Measurements from ENCODE around the gene POLR2J.

POLR2J gene

DNA sequence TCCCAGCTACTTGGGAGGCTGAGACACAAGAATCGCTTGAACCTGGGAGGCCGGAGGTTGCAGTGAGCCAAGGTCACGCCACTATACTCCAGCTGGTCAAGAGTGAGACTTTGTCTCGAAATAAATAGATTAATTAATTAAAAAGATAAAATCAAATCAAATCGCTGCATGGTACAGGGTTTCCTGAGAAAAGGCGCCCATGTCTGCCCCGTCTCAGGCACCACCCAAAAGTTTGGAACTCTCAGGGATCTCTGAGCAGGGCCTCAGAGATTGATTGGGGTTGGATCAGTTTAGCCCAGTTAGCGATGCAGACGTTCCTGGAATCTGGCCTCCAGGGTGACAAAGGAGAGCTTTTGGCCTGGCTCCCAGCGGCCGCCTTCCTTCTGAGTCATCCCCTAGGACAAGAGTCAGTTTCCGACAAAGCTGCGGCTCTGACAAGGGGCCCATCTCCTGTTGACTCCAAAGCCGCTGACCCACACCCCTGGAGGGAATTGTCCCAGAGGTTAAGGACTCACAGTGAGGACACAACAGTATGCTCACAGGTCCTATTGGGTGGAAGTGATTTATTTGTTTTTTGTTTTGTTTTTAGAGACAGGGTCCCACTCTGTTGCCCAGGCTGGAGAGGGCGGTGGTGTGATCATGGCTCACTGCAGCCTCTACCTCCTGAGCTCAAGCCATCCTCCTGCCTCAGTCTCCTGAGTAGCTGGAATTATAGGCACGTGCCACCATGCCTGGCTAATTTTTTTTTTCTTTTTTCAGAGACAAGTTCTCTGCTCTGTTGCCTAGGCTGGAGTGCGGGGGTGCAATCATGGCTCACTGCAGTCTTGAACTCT lies 38.5 kb downstream of the POLR2J start:
- peak; percentile 94 for DNase-seq (ENCODE audit: low read depth, low spot score)

DNA sequence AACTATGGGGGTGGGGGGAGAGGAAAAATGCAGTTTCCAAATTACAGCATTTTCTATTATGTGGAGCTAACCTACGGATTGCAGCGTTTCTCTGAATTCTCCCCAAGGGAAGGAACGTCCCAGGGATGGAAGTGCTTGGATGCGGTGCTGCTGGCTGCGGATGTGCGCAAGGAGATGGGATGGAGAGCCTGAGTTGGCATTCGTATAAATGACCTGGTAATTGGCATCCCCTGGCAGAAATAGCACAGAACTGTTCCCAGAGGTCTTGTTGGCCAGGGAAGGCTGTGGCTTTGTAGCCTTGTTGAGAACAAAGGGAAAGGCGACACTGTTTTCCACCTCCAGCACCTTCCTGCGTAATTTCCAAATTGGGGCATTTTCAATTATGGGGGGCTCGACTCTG lies 42.6 kb downstream of the POLR2J start:
- DNase-seq (ENCODE audit: low read depth, low spot score), result no peak

DNA sequence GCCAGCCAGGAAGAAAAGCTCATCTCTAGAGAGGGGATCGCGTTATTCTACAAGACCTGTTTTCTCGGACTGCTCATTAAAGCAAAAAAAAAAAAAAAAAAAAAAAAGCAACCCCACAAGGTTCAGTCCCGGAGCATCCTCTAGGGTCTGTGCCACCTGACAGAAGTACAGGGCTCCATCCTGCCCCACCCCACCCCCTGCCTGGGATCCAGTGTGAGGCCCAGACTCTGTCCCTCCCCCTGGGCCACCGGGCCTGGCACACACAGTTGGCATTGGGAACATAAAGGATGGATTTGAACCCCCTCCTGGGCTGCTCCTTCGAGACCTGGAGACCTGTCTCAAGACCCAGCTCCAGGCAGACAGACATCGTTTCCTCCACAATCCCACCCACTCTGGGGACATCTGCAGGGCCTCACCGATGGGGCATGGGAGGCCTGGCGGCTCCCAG lies 44.7 kb downstream of the POLR2J start:
- DNase-seq (ENCODE audit: low read depth, low spot score), result no peak

DNA sequence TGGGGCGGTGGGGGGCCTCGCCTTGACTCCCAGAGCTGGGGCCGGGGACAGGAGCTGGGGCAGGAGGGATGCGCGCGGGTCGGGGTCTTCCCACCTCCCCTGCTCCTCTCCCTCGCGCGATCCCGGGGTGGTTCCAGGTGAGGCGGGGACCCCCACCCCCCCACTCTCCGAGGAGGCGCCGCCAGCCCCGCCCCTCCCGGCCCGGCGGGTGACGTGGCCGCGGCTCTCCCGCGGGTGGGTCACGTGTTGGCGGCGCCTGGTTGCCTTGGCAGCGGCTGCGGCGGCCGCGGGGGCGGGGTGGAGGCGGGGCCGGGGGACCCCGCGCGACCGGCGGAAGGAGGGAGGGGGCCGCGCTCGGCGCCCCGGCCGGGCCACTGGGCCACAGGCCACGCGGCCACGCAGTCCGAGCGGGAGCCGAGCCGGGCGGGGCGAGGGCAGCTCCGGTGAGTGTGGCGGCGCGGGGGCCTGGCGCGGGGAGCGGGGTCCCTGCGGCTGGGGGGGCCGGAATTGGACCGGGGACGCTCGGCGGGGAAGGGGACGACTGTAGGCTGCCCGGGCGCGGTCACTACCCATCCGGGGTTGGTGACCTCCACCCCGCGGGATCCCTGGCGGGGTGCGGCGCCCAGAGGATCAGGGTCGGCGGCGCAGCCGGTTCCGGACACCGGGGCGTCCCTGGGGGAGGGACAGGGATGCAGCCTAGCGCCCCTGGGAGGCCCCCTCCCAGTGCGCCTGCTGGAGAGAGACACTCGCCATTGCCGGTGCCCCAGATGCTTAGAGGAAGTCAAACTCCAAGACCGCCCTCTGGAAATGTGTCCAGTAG lies 45.3 kb downstream of the POLR2J start, which contains the start of gene ORAI2:
TSS of gene ORAI2 (plus strand) at position 357 of the 820 bp plus-strand sequence. CDS start 5,382 bp downstream, outside the sequence.
- peak; percentile 92 for DNase-seq (ENCODE audit: low read depth, low spot score)

DNA sequence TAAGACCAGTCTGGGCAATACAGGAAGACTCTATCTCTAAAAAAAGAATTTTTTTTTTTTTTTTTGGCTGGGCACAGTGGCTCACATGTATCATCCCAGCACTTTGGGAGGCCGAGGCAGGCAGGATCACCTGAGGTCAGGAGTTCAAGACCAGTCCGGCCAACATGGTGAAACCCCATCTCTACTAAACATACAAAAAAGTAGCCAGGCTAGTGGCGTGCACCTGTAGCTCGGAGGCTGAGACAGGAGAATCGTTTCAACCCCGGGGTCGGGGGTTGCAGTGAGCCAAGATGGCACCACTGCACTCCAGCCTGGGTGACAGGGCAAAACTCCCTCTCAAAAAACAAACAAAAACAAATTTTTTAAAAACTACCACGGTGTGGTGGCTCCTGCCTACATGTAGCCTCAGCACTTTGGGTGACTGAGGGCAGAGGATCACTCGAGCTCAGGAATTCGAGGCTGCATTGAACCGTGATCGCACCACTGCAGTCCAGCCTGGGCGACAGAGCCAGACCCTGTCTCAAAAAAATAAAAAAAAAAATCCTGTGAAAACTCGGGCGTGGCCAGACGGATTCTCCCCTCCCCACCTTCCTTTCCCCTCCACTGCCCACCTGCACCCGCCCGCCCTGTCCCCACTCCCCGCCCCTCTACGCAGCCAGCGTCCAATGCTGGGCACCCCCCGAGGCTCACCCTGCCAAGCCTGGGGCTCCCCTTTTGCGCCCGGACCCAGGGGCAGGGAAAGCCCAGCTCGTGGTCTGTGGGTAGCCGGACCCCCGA lies 46.1 kb downstream of the POLR2J start:
- DNase-seq (ENCODE audit: low read depth, low spot score), result peak; percentile 39

DNA sequence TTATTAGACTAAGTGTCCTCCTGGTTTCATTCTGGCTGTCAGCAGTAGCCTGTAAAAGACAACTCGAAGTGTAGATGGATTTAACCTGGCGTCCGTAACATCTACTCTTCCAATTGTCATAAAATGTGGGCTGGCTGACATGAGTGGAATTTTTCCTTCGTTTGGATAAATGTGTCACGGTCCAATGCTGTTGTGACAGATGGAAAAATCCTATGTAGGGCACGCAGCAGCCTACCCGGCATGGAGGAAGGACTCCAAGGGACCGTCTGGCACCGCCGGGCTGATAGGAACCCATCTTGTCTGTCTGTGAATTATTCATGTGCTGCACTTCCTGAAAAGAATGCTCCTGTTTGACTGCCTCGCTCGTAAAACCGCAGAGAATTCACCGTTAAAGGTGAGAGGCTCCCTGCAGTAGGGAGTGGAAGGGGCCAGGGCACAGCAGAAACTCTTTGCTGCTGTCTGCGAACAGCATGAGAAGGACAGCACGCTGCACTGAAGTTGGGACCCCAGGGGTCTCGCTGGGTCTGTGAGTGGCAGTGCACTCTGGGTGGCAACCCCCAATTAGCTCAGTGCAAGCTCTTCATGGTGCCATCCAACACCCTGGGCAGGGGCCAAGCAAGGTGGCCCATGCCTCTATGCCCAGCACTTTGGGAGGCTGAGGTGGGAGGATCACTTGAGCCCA lies 47.0 kb downstream of the POLR2J start:
- DNase-seq (ENCODE audit: low read depth, low spot score), result peak; percentile 32

DNA sequence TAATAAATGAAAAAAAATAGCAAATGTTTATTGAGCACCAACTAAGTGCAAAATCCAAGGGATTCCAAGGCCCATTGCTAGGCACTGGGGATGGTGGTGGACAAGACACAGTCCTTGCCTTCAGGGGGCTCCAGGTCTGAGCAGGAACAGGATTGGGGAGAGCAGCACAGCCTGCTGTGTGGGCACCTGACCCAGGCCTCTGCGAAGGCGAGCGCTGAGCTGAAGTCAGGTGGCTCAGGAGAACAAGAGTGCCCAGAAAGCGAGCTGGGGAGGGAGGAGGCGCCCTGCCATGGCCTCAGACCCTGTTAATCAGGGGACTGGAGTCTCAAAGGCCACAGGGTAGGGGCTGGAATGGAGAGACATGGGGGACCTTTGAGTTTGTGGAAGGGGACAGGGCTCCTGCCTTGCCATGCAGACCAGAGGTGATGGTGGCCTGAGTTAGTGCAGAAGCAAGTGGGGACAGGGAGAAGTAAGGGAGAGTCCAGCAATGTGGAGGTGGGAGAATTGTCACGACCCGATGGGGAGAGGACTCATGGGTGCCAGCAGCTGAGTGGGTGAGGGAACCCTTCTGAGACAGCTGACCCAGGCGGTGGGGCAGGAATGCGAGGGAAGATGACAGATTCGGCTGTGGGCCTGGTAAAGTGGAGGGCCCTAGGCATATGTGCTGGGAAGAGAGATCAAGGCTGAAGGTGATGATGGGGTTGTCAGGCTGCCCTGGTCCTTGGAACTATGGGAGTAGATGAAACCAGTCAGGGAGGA lies 49.4 kb downstream of the POLR2J start:
- DNase-seq (ENCODE audit: low read depth, low spot score), result no peak

DNA sequence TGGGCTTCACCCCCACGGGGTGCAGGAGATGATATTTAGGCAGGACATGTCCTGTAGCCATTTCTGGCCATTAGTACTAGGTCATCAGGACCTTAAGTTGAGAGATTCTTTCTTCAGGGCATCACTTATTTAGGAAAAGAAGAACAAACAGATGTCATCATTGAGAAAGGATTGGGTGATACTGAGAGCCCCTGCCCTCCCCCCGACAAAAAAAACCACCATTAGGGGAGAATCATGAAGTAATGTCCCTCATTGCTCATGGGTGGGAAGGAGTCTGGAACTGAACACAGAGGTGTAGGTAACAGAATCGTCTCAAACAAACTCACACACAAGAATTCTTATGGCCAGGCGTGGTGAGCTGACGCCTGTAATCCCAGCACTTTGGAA lies 51.7 kb downstream of the POLR2J start:
- no peak for DNase-seq (ENCODE audit: low read depth, low spot score)

DNA sequence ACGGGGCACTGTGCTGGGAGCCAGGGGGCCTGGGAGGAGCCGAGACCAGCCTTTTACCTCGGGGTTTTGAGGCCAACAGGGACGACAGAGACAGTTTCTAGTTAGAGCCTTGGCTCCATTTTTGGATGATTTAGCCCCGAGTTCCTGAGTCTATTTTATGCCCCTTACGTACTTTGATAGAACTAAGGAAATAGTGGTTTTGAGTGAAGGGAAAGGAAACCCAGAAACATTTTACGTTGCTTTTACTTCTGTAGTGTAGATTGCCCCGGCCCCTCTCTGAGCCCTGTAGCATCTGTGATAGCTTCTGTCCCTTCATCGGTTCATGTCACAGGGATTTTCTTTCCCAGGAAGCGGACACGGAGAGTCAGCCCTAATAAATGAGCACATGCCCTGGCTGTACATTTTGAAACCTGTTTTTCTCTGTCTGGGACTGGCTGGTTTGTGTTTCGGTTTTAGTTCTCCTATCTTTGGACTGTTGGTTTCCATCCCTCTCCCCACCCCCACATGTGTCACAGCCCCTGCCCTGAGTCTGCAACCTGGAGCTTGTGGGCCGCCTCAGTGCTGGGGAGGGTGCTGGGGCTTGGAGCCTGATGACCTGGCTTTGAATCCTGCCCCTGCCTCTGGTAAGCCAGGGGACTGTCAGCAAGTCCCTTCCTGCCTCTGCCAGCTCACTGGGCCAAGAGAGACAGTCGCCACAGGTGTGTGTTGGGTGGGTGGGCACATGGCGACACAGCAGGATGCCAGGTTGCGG lies 52.3 kb downstream of the POLR2J start:
- no peak for DNase-seq (ENCODE audit: low read depth, low spot score)

DNA sequence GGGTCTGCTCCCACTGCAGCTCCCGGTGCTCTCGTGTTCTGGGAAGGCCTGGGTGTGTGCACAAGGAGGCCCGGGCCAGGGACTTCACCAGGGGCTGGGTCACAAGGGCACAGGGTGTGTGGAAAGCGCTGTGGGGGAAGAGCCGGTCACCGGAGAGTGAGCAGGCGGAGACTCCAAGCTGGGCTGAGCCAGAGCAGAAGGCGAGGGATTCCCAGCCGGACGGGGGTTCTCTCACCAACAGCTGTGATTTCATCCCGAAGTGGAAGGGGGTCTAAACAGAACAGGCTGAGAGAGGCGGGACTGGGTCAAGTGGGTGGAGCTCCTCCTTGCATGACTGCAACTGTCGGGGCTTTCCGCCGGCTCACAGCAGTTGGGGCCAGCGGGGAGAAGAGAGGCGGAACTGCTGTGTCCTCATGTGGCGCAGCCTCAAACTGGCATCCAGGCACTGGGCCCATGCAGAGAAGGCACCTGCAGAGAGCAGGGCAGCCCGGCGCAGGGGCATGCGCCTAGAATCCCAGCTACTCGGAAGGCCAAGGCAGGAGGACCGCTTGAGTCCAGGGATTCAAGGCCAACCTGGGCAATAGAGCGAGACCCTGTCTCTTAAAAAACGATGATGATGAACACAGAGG lies 53.0 kb downstream of the POLR2J start:
- DNase-seq (ENCODE audit: low read depth, low spot score), result no peak

DNA sequence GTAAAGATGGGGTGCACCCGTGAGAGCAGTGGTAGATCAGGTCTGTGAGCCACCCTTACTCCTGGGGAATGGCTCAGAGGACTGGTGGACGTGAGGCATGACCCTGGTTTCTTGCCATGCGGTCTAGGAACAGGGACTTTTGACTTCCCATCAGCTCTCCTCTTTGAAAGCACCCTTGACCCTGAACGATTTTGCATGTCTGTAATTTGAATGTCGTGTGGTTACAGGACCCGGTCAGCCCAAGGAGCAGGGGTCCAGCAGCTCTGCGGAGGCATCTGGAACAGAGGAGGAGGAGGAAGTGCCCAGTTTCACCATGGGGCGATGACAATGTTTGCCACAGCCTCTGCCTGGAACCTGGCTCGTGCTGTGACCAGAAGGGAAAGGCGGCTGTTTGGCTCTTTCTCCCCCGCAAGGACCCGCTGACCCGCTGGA lies 53.9 kb downstream of the POLR2J start:
- no peak for DNase-seq (ENCODE audit: low read depth, low spot score)

DNA sequence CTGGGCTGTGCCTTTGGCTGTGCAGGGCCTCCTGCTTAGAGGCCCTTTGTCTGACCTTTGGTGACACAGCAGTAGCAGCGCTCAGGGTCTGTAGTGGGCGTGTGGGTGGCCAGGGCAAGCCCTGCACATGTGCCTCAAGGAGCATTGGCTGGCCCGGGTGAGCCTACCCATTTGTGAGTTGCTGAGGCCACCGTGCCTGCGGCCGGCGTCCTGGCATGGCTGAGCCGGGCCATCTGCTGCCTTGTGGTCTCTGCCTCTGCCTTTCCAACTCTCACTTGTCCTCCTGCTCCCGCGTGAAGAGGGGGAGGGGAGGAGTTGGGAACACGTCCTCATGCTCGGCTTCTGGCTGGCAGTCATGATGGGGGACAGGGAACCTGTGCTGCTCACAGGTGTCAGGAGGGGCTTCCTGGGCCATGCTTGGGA lies 54.6 kb downstream of the POLR2J start:
- DNase-seq (ENCODE audit: low read depth, low spot score), result no peak

Data from astrocyte of the hippocampus (primary cell).